ENCODE measurements around the gene LARP1.

- TF ChIP-seq CTCF (conservative IDR thresholded peaks at IDR 0.05): no peak
- no peak for TF ChIP-seq ZFX (IDR thresholded peaks at IDR 0.05)
These were observed 61.8 kb downstream of the LARP1 start for GRCh38 chr5:154816891-154817492.
